NCI-H774 (cell line): ENCODE results near the gene MAP4K4.
A peak's percentile ranks its signal among the peaks of the same experiment; 100 is the strongest.

Experiments
- DNase-seq: peaks from one replicate; lab custom pipeline; 2025; lab: John Stamatoyannopoulos, UW

The MAP4K4 gene

DNA sequence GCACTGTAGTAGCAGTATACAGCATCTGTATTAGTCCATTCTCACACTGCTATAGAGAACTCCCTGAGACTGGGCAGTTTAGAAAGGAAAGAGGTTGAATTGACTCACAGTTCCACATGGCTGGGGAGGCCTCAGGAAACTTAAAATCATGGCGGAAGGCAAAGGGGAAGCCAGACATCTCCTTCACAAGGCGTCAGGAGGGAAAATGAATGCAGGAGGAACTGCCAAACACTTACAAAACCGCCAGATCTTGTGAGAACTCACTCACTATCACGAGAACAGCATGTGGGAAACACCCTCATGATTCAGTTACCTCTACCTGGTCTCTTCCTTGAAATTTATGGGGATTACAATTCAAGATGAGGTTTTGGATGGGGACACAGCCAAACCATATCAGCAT lies 25.4 kb downstream of the MAP4K4 start:
- no peak for DNase-seq

DNA sequence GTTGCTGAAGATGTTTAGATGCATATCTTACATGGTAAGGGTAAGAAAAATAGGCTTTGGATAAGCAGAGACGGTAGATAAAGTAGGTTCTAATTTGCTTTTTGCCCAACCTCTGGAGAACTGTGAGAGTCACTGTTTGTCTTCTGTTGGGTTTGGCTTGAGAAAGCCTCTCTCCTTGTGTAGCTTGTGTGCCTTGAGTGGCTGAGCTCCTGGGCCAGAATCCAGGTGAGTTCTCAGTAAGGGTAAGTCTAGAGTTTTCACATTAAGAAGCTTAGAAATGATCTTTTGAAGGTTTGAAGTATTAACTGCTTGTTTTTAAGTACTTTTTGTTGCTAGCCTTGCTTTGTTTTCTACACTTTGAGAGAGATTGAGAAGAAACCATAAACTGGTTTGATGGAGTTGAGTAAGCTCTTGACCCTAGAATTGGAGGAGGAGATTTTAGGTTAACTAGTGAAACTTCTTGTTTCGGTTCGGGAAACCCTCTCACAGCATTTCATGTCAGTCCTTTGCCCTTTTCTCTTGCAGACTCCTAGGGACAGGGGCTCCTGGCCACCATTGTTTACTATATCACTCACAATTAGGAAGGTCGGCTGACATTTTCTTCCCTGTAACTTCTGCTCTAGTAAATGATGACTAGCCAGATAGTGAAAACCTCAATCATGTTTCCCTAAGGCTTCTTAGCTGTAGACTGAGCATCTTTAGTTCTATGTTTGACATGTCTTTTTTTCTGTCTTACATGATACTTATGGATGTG lies 26.0 kb downstream of the MAP4K4 start:
- no peak for DNase-seq

DNA sequence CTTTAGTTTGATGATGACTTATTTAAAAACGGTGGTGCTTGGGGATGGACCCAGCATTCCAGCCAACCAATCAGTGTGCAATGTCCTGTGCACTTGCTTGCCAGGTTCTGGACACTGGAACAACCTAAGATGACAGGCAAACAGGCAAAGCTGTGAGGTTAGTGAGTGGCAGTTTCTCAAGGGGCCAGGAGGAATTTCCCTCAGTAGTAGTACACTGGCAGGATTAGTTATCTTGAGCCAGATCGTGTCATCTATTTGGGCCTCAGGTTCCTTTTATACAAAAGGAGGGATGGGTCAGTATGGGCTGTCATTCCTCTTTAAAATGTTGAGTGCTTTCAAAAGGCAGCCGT lies 26.6 kb downstream of the MAP4K4 start:
- DNase-seq = no peak

DNA sequence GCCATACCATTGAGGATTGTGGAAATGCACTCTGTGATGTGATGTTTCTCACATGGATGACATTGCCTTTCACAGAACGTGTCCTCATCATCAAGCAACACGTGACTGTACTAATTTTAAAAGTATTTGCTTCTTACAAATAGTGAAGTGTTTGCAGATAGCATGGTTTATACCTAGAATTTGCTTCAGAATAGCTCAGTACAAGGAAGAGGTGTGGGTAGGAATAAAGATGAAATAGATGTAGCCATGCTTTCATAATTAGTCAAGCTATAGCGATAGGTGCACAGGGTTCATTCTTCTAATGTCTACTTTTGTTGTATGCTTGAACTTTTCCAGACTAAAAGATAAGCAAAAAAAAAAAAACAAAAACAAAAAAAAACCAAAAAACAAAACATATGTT lies 27.5 kb downstream of the MAP4K4 start:
- no peak for DNase-seq

DNA sequence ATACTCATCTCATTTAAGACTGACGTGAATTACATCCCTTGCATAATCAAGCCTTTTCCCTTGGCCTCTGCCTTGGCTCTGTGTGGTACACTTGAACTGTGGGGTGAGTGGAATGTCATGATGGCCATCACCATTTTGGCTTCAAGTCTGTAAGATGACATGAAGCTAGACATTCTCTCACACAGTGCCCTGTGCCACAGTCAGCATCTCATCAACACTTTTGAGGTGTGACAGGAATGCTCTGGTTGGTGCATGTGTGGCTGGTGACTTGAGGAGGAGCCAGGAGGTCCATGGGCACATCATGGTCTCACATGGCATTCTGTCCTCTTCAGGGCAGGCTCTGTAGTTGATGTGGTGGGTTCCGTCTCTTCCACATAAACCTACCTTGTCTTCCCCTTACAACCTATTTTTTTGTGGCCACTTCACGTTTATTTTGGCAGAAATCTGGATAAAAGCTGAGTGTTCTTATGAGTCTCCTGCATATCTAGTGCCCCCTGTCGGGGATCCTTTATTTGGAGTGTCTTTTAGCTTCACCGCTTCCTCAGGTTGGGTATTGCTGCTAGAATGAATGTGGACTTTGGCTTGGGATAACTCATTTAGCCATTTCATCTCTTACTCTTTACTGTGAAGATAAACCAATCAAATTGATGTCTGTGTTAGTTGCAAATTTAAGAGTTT lies 28.1 kb downstream of the MAP4K4 start:
- DNase-seq = no peak

DNA sequence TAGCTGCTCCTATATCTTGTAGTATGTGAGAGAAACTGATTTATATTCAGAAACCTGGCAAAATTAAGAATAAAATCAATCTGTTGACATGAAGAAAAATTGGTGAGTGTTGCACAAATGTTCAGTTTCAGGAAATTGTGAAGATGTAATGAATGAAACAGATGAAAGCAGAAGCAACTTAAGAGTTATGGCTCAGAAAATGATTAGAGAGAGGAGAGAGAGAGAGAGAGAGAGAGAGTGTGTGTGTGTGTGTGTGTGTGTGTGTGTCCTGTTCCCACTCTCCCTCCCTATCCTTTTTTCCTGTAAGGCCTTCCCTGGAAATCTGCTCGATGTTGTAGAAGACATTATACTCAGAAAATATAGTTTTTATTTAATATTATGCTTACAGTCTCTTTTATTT lies 31.4 kb downstream of the MAP4K4 start:
- DNase-seq = no peak

DNA sequence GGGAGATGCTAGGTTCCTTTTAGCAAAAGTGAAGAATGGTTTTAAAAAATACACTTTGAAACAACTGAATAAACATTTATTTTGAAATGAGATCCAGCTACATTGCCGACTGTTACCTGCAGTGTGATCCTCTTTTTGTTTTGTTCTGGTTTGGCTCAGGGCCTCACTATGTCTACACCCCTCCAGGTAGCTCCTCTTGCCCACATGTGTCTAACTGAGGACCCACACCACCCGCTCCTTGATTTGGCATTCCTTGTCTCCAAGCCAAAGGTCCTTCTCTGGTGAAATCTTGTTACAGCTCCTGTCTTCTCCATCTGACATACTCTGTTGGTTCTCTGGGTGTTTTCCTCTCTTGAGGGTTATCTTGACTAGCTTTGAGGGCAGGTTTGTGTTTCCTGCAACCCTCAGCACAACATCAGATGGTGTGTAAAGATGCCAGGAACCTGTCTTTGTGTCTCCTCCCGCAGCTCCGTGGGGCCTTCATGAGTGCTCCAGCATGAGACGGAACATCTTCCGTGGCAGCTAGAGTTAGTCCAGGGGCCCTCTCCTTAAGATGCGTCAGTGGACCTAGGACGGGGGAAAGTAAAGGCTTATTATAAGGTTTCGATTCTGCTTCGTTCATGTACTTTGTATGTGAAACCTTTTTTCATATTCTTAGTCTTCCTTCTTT lies 32.1 kb downstream of the MAP4K4 start:
- DNase-seq = no peak

DNA sequence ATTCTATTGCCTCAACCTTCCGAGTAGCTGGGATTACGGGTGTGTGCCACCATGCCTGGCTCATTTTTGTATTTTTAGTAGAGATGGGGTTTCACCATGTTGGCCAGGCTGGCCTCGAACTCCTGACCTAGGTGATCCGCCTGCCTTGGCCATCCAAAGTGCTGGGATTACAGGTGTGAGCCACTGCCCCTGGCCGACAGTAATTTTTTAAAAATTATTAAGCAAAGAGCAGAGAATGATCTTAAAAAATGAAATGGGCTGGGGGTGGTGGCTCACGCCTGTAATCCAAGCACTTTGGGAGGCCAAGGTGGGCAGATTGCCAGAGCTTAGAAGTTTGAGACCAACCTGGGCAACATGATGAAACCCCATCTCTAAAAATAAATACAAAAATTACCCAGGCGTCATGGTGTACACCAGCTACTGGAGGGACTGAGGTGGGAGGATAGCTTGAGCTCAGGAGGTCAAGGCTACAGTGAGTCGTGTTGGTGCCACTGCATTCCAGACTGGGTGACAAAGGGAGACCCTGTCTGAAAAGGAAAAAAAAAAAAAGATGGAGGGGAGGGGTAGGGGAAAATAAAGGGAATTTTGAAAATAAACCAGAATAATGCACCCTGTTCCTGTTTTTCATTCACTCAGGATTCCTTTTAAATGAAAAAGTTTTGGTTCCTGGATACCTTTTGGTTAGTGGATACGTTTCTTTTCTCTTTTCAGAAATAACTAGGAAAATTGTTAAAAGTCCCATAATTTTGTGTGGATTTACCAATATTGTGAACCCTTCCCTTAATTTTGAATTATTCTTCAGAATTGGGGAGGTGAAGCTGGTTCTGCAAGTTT lies 33.9 kb downstream of the MAP4K4 start:
- no peak for DNase-seq

DNA sequence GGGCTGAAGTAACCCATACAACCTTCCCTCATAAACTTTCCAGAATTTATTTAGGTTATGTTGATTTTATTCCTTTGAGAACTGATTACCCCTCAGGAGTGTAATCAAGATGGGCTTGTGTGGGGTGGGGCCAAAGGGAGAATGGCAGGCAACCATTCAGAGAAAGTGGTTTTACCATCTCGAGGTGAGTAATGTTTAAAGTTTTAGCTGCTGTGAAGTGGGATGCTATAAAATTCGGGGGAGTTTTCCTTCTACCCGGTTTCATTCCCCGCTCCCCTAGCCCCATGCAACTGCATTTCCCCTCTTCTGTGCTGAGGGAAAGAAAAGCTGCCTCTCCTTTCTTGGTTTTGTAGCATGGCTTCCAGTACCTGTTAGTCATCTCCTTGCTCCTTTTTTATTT lies 34.7 kb downstream of the MAP4K4 start:
- no peak for DNase-seq

DNA sequence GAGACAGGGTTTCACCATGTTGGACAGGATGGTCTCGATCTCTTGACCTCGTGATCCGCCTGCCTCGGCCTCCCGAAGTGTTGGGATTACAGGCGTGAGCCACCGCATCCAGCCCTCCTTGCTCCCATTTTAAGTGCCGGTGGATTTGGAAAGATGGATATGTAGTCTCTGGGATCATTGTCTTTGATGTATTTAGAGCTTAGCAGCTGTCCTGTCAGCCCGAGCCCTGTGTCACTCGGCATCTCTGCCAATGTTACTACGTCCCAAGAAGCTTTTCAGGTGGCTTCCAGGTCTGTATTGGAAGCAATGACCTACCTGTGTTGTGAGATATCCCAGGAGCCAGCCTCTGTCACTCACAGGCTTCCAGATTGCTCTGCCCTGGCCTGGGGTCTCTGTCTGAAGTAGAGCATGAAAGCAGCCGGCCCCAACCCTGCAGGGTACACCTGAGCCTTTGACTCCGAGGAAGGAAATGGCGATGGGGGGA lies 35.3 kb downstream of the MAP4K4 start:
- no peak for DNase-seq

DNA sequence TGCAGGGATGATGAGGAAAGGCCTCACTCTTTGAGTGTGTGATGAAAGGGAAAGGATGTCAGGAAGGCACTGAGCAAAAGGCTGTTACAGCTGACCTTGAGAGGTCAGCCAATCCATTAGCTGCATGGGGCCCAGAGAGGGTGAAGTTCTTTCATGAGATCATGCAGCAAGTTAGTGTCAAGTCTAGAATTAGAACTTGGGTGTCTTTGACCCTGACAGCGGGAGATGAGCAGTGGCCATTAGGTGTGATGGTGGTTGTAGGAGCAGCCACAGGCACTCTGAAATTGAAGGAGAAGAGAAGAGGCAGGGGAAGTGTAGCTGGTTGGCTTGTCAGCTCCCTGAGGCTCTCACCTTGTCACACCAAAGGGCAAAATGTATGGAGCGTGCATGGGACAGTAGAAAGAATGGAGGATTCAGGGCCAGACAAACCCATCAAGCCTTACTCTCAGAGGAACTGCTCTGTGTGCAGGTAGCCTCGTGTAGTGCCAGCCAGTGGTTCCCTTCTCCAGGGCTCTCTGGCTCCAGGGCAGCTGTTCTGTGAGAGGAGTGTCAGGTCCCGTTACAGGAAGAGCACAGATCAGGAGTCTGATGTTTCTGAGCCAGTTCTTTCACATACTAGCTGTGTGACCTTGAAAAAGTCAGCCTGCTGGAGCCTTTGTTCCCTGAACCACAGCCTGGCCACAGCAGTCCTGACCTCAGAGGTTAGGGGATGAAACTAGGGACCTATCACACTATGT lies 35.9 kb downstream of the MAP4K4 start:
- DNase-seq = no peak

DNA sequence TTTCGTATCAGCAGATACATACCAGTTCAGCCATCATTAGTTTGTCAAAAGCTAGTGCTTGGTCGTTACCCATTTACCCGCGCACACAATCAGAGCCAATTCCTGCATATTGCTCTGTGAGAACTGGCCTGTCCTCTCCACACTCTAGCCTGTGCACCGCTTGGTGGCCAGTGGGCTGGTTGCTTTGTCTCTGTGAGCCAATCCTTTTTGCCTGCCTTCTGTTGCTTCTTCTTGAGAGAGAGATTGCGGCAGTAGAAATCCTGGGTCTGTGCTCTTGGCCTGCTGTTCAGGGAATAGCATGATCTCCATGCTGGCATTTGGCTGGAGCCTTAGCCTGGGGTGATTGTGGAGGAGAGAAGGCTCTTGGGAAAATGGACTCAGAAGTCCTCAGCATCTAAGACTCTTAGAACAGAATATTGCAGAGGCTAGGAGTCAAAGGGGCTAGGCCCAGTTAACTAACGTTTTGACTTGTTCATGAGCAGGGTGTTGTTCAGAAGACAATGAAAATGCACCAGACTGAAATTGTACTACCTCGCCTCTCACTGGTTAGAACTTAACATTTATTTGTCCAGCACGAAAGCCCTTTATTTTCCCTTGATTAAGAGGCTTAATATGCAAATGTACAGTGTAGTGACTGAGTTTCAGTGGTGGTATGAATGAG lies 37.1 kb downstream of the MAP4K4 start:
- DNase-seq = no peak

DNA sequence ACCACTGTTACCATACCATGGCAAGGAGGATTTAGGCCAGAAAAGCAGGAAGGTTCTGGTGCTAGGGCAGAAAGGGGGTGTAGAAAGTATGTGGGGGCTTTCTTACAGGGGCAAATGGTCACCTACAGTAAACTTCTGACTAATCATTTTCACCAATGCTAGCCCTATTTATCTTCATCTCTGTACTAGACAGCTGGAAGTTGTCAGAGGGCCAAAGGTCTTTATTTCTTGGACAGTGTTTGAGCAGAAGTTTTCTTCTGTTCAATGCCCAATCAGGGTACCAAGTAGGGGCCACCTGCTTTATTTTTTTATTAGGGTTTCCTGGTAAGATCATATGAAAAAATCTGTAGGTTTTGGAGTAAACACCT lies 37.6 kb downstream of the MAP4K4 start:
- DNase-seq = no peak

DNA sequence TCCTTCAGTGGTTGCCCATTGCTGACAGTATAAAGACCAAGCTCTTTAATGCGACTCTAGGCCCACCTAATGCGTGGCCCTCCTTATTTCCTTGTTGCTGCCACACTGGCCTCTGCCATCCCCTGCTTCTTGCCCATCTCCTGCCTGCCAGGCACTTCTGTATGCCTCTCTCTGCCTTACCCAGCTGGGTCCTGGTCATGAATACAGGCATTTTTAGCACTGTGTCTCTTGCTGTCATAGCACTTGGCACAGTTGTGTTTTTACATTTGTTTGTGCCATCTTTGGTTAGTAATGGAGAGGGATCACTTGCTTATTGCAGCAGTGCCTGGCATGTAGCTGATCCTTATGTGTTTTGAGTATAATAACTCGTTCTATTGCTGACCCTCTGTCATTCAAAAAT lies 38.7 kb downstream of the MAP4K4 start:
- no peak for DNase-seq

DNA sequence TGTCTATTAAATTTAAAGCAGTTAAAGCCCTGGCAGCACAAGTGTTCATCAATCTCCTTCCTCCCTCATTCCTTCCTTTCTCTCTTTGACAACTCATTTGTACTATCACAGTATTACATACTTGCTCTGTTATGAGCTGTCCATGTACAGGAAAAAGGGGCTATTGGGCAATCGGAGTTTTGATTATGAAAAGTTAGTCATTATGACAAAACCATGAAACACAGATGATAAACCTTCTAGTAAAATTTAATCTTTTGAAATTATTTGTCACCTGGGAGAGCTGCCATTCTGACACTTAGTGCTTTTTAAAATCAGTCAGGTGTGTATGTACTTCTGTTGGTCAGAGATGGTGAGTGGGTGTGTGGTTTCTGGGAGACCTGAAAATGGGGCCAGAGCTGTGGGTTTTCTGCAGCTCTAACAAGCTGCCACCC lies 39.4 kb downstream of the MAP4K4 start:
- no peak for DNase-seq

DNA sequence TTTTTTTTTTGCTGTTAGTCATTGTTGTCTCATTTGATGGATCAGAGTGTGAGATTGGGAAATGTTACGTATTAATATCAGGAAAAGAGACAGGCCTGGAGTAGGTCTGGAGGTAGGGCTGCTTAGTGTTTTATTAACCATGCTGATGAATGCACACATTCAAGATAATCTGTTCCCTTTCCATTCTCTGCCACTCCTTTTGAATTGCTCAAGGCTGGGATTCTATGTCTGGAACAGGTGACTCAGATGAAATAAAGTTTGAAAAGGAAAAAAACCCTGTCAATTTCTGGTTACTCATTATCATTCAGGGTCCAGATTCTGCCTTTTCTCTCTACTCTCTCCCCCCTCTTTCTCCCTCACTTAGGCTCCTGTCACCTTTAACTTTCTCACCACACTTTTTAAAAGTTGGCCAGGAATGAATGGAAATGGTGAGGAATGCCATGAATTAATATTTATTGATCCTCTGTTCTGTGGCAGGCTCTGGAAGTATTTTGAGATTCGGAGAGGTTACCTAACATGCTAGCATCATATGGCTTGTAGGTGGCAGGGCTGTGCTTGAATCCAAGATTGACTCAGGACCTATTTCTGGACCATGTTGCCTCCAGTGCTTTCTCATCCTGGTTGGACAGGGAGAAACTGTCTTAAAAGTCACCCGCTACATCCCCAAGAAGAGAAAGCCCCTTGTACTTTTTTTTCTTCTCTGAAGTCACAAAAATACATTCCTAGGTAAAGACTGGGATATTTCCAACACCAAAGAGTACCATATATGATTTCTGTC lies 40.2 kb downstream of the MAP4K4 start:
- DNase-seq = no peak

DNA sequence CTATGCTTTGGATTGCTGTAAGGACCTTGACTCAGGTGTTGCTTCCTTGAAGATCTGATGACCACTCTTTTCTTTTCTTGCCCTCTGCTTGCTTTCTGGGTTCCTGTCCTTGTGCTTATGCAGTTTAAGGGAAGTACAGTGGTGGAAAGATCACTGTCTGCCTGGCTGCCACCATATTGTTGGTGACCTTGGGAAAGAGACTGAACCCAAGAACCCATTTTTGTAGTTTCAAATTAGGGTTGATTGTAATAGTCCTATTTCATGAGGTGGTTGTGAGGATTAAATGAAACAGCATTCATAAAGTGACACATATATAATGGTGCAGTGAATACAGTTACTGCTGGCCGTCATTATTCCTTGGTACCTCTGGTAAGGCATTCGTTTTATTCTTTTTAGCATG lies 41.1 kb downstream of the MAP4K4 start:
- DNase-seq = no peak

DNA sequence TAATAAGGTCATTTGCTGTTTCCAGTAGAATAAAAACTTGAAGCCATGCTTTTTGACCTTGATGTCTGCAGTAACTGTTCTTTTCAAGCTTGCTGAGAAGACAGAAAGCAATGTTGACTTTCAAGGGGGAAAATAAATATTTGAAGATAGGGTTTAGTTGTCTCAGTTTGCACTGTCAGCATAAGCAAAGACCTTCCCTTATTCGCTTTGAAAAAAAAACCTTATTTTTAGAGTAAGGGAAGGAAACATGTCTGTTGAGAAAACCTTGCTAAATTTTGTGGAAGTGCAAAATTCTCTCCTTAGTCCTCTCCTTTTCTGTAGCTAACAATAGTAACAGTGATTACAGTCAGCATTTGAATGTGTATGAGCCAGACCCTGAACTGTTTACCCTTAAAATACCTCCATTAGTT lies 43.1 kb downstream of the MAP4K4 start:
- DNase-seq = peak; percentile 9

DNA sequence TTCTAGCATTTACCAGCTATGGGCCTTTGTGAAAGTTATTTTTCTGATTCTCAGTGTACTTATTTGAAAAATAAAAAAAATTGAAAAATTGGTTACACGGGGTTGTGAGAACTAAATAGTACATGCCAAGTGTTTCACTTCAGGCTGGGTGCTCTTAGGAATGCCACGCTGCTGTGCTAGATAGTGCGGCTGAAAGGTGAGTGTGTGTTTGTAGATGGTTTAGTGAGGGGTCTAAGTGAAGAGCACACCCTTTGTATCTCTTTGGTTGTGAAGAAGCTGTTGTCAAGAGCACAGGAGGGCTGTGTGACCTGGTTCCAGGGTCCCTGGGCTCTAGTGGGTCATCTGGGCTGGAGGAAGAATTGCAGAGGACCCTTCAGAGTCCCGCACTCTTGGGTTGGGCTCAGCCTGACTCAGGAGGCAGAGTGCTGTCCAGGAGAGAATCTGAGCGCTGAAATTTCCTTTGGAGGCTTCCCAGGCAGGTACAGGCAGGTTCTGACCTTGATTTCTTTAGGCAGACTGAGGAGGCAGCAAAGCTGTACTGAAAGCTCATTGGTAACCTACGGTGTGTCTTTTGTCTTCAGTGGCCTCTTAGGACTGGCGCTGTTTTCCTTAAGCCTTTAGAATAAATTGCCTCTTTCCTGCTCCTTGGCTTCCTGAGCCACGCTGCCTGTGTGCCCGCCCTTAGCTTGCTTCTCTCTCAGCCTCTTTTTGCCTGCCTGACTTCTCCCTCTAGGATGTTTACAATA lies 44.4 kb downstream of the MAP4K4 start:
- DNase-seq = no peak

DNA sequence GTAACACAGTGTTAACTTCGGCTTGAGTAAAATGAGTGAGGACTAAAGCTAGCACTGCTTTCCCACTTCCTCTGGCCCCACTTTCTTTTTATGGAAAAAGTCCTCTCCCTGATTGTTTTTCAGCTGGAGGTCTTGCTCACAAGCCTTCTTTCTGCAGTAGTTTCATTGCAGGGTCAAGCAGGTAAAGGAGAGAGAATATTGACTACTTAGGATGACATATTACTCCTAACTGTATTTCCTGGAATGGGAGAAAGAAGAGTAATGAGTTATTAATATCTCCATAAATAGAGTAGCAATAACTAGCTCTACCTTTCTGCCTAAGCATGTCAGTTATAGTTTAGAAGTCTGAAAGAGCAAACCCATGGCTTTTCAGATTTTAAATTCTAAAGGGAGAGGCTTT lies 45.0 kb downstream of the MAP4K4 start:
- DNase-seq = no peak
